NOMO-1 treated with DMSO at 0.1 percent for 48 hours (cell line): ENCODE measurements around the gene COPS7B.
"Not testable (repeated sequence)": the region's sequence is repeated elsewhere in the genome, so short reads cannot be mapped to it uniquely, and the experiment has no call there.

Experiments
- DNase-seq: peaks from one replicate; lab custom pipeline; 2025; ENCODE audit not compliant: unreplicated experiment; lab: John Stamatoyannopoulos, UW

COPS7B gene

GRCh38 chr2:231786177-231786916 is at the start of gene COPS7B:
Gene COPS7B, plus strand, starts transcription at chr2:231786445. Its CDS starts 2,126 bp downstream, at chr2:231788571.
- DNase-seq = peak; percentile 78

- no peak for DNase-seq
These were observed 48.5 kb upstream of the COPS7B start for GRCh38 chr2:231737761-231738160.

- no peak for DNase-seq
These were observed 42.7 kb upstream of the COPS7B start for GRCh38 chr2:231743376-231744116.

GRCh38 chr2:231745303-231746038 is 40.8 kb upstream of the COPS7B start:
- no peak for DNase-seq

GRCh38 chr2:231748153-231748896 is 37.9 kb upstream of the COPS7B start:
- DNase-seq = not testable (repeated sequence)

GRCh38 chr2:231749016-231749415 is 37.2 kb upstream of the COPS7B start:
- not testable (repeated sequence) for DNase-seq

GRCh38 chr2:231751042-231751815 is 35.0 kb upstream of the COPS7B start:
- no peak for DNase-seq

- DNase-seq = no peak
These were observed 34.2 kb upstream of the COPS7B start for GRCh38 chr2:231752061-231752460.

- no peak for DNase-seq
These were observed 24.5 kb upstream of the COPS7B start for GRCh38 chr2:231761735-231762134.

- DNase-seq = no peak
These were observed 22.1 kb upstream of the COPS7B start for GRCh38 chr2:231764124-231764523.

- DNase-seq = no peak
These were observed 21.5 kb upstream of the COPS7B start for GRCh38 chr2:231764760-231765159.

- no peak for DNase-seq
These were observed 20.7 kb upstream of the COPS7B start for GRCh38 chr2:231765496-231765929.

GRCh38 chr2:231769170-231770136 is 16.8 kb upstream of the COPS7B start:
- peak; percentile 56 for DNase-seq

- DNase-seq = peak; percentile 9
These were observed 5.9 kb upstream of the COPS7B start for GRCh38 chr2:231780123-231780908.

GRCh38 chr2:231780909-231781797 is 5.1 kb upstream of the COPS7B start, which contains the start of gene PDE6D:
Gene PDE6D, minus strand, starts transcription at chr2:231781282. Its CDS starts 168 bp downstream, at chr2:231781114.
- DNase-seq = peak; percentile 95

- peak; percentile 54 for DNase-seq
These were observed 4.2 kb upstream of the COPS7B start for GRCh38 chr2:231781798-231782726.
